COLO668 (cell line): ENCODE results near the gene XIRP1.

Experiments used
- DNase-seq: peaks from one replicate; lab custom pipeline; 2025; ENCODE audit not compliant: unreplicated experiment; lab: John Stamatoyannopoulos, UW

Gene XIRP1

DNA sequence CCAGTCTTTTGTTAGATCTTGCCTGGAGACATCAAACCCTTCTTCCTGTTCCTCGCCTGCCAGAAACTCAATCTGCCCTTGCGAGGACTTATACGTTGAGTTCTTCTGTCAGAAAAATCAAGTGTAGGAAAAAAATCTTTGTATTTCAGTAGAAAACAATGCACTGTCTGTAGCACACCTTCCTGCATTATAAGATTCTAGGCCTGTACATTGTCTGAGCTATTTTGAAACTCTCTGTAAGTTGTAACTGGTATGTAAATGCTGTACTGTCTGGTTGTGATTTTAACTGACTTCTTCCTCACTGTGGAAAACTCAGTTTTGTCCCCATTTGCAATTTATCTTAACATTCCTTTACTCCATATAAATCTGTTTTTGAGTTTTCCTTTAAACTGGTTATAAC lies 17.7 kb upstream of the XIRP1 start:
- no peak for DNase-seq

DNA sequence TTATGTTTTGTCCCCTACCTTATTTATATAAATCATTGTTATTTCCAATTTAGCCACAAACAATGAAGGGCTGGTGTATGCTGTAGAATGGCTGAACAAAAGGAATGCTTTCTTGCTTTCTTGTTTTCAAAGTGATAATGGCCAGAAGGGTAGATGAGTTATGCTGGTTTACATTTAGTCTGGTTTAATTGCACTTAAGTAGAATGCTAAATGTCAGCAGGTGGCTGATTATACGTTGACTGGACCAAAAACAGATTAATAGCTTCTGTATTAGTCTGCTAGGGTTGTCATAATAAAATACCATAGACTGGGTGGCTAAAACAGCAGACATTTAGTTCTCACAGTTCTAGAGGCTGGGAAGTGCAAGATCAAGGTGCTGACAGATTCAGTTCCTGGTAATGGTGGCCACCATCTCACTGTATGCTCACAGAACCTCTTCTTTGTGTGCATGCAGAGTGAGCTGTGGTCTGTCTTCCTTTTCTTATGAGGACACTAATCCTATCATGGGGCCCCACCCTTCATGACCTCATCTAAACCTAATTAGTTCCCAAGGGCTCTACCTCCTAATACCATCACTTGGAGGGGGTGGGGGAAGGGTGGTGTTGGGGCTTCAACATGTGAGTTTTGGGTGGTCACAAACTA lies 17.1 kb upstream of the XIRP1 start:
- no peak for DNase-seq

DNA sequence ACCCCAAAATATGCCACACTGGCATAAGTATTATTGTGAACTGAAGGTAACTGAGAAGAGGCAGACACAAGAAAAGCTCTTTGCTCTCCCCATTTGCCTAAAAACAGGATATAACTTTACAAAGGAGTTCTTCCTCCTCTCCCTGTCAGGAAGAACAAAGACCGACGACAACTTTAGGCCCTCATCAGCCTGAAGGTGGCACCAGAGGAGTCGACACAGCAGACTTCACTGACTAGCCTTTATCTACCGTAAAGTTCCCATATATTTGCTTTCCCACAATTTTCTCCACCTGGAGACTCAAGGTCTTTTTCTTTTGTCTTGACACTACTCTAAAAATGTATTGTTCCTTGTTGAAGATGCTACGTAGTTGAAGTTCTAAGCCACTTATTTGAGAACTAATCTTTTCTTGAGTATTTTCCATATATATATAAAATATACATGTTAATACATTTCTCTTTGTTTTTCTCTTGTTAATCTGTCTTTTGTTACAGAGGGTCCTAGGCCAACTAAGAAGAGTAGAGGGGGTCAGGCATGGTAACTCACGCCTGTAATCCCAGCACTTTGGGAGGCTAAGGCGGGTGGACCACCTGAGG lies 16.2 kb upstream of the XIRP1 start:
- peak; percentile 40 for DNase-seq

DNA sequence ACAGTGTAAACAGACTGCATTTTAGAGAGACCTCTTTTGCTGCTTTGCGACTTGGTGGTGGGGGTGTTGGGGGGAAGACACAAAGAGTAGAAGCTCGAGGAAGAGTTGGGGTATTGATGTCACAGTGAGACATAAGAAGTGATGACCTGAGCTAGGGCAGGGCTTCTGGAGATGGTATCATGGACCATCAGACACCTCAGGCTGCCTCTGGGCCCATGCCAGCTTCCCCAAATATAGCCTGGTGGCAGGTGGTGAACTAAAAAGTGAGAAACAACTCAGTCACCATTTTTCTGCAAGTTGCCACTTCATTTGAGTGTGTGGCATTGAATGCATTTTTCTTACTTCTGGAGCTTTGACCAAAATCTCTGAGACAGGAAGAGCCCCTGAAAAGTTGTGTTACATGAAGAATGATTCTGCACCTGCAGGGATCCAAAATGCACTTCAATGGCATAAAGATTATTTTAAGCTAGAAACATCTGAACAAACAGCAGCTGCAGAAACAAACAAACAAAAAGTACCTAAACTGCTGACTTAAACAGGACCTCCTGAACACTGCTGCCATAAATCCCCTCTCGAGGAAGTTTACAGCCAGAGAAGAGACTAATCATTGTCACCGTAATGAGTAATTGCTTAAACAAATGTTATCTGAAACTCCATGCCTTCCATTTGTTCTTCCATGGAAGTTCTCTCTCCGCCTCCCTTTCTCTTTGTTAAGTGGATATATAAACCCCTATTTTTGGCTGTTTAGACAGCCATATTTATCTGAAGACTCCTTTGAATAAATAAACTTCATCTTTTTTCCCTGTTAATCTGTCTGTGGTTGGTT lies 15.2 kb upstream of the XIRP1 start:
- DNase-seq, result no peak

DNA sequence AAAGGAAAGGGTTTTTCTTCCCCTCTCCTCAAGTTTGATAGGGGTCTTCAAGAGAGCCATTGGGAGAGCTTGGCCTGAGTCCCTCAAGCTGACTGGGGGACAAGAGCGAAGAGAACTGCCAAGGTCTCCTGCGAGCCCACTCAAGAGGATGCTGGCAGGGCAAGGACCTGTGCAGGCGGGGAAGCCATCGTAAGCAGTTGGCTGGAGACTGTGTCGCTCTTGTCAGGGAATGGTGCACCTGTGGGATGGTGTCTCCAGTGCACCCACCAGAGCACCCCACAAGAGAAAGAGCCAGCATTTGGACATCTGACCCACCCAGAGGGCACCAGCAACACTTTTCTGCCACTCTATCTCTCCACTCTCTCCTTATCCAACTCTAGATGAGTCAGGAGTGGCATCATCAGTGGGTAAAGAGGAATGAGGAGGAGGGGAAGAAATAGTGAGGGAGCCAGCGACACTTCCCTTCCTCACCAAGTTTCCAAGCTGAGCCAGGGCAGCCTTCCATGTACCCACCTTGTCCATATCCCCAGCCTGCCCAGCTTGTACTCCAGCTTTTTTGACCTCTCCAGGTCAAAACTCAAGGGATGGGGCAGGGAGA lies 13.6 kb upstream of the XIRP1 start:
- no peak for DNase-seq

DNA sequence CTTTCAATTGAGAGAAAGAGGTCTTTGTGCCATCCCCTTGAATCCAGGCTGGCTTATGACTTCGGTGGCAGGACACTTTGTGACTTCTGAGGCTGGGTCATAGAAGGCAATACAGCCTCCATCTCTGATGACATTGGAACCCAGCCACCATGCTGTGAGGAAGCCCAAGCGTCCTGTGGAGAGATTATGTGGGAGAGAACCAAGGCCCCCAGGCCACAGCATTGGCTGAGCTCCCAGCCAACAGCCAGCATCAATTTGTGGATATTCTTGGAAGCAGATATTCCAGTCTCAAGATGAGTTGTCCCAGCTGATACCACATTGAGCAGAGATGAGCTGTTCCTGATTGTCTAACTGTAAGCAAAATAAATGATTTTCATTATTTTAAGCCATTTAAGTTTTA lies 12.7 kb upstream of the XIRP1 start:
- no peak for DNase-seq

DNA sequence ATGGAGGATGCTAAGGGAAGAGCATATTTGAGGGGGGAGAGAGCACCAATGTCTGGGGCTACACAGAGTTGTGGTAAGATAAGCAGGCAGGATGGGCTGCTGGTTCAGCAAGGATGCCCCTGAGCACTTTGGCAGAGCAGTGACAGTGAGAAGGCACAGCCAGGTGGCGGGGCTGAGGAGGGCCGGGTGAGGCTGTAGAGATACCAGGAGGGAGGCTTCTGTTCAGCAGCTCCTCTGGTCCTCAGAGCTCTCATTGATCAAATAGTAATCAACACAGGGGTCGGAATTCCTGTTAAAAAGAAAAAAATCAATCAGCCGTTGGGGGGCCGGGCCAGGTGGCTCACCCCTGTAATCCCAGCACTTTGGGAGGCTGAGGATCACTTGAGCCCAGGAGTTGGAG lies 11.5 kb upstream of the XIRP1 start:
- no peak for DNase-seq

DNA sequence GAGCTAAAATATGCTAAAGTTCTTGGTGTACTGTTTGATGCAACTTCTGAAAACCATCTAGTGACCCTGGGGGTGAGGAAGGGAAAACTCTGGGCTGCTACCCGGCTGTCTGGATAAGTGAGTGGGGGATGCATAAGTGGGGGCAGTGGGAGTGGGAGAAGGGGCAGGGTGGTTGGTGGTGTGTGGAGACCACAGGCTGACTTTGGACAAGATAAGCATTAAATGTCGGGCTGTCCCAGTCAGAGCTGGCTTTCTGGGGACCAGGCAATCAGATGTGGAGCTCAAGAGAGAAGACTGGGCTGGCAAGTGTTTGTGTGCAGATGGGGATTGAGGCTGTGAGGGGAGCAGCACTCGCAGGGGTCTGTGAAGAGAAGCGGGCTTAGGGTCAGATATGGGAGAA lies 11.0 kb upstream of the XIRP1 start:
- DNase-seq, result no peak

DNA sequence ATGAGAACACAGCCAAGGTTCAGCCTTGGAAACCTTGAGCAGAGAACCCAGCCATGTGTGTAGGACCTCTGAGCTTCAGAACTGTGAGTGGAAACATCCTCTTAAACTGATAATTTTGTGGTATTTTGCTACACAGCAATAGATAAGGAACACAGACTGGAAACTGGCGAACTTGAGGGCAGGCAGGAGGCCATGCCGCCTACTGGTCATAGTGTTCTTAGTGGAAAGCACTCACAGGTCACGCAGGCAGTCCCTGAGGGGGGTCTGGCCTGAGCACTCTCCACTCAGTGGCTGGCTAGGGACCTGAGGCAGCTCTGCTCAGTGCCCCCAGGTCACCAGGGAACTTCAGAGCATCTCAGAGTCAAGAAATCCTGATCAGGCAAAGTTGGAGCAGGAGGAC lies 9.7 kb upstream of the XIRP1 start:
- DNase-seq, result no peak

DNA sequence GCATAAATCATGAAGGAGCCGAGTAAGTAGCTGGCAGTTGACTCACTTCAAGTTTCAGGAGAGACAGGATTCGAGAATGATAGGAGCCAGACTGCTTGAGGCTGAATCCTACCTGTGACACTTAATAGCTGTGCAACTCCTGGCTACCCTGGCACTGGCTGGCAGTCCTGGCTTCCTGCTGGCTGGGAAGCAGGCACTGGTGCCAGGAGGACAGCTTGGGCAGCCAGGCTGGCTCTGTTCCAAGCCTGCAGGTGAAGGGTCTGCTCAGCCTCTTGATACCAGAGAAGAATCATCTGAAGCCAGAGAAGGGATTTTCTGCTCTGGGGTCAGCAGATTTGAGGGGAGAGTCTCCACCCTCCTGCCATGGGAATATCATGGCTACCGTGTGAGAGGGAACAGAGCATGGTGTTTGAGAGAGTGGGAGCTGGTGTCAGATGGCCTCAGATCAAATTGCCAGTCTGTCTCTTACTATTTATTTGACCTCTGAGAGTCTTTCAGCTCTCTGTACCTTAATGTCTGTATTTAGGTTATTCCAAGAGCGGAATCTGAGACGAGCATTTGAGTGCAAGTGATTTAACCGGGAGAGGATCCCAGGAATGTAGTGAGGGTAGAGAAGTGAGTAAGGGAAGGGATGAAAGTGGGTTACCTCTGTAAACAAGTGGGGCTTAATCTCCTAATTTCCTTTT lies 4.4 kb upstream of the XIRP1 start:
- peak; percentile 8 for DNase-seq

DNA sequence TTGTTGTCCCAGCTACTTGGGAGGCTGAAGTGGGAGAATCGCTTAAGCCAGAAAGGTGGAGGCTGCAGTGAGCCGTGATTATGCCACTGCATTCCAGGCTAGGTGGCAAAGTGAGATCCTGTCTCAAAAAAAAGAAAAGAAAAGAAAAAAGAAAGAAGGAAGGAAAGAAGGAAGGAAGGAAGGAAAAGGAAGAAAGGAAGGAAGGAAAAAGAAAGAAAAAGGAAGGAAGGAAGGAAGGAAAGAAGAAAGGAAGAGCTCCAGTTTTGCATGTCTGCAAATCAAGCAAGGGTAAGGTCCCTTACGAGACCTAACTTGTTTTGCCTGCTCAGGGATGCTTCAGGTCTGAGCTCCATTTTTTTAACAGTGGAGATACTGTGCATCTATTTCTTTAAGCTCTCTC lies 3.6 kb upstream of the XIRP1 start:
- DNase-seq, result no peak

DNA sequence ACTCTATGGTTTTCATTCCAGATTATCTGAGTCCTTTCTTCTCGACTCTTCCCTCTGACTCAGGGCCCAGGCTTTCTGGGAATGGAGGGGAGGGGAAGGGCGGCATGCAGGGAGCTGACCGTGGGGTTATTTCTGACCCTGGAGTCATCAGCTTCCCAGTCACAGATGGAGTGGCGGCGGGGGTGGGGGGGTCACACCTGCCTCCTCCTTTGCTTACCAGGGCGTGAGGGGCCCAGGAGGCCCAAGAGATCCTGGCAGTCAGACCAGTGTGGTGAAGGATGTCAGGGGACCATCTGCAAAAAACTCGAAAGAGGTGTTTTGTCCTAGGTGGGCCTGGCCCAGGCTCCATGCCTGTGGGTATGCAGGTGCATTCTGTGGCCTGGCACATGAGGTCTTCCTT lies 996 bp upstream of the XIRP1 start:
- no peak for DNase-seq

DNA sequence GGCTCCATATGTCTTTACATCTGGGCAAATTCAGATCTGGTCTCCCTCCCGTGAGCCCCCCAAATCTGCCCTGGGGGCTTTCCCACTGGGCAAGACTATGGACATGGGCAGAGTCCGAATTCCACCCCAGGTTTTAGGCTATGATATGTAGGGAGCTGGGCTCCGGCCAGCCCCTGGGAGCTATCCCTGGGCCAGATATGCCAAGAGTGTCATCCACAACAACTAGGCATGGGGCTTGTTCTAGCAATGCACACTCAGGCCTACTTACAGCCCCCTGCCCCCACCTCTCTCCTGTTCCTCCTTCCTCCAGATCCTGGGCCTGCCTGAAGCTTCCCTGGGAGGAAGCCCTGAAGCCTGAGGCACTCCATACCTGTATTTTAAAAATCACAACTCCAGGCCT lies 622 bp downstream of the XIRP1 start:
- no peak for DNase-seq

DNA sequence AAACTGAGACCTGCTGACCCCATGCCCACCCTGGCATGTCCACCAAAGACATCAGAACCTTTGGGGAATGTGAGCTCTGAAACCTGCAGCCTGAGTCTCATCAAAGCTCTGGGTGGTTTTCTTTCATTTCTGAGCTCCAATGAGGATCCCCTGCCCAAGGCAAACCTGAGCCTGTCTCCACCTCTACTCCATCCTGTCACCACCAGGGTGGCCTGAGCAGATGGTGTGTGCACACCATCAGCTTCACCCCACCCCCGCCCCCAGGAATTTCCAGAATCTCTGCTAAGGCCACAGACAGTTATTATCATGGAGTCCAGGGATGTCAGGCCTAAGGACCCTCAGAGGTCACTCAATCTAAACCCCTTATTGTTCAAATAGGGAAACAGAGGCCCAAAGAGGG lies 1.3 kb downstream of the XIRP1 start:
- DNase-seq, result no peak

DNA sequence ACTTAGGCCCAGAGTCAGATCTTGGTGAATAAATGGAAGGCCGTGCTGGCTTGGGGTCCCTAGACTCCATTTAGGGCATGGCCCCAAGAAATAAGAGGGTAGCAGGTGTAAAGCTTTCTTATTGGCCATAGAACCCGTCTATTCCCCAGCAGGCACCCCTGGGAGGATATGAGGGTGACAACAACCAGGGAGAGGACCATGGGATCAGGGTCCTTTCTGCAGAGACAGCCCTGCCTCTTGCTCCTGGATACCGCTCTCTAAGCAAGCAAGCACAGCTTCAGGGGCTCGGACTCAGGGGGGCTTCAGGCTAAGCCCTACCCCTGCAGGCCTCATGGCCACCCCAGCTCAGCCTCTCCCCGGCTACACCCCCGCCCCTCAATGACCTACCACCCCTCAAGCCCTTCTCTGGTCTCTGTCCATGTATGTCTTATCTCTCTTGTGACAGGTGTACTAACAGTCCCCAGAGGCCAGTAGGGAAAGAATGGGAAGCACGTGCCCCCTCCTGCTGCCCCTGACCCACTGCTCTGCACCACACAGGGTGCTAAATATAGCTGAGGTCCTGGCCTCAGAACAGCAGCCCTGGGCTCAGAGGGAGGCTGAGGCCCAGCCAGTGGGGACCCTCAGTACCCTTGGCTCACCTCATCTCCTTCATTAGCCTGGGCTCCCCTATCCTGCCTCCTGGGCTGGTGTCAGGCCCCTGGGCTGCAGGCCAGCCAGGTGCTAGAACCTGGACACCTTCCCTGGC lies 1.9 kb downstream of the XIRP1 start:
- no peak for DNase-seq

DNA sequence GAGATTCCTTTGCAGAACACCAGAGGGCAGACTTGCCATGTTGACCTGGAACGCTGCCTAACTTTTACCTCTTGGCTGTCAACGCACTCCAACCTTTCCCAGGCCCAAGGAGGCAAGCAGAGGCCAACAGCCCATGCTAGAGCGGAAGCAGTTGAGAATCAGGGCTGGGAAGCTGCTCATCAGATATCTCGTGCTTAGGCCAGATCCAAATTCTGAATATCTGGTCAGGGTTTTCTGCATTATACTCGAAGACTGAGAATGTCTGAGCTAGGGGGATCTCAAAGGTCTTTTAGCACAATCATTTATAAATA lies 2.5 kb downstream of the XIRP1 start:
- peak; percentile 39 for DNase-seq

DNA sequence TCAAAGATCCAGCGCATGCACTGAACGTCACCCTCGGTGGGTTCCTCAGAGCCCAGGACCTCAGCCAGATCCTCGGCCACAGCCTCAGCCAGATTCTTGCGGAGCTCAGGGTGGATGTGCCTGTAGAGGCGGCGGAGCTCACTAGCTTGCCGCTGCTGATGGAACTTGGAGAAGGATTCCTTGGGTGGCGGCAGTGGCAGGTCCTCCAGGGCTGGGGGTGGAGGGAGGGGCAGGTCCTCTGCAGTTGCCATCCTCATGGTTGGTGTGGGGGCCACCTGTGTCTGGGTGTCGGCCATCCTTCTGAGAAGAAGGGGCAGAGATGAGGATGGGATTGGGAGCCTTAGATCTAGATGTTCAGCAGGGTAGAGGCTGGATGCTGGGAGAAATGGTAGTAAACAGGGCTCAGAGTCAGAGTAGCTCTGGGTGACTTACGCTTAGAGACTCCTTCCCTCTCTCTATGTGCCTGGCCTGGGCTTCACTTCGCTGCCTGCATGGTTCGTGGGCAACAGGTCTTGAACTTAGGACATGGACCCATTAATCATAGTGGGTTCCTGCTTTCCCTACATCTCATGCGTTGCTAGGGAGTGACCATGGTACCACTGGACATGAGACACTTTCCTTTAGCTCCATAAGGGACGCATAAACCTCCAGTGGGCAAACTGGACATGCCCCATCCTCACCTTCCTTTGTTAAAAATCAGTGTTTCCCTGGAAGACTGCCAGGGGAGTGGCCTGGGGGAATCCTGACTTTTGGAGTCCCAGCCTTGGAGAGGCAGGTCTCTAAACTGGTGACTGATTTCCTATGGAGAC lies 3.0 kb downstream of the XIRP1 start:
- no peak for DNase-seq

DNA sequence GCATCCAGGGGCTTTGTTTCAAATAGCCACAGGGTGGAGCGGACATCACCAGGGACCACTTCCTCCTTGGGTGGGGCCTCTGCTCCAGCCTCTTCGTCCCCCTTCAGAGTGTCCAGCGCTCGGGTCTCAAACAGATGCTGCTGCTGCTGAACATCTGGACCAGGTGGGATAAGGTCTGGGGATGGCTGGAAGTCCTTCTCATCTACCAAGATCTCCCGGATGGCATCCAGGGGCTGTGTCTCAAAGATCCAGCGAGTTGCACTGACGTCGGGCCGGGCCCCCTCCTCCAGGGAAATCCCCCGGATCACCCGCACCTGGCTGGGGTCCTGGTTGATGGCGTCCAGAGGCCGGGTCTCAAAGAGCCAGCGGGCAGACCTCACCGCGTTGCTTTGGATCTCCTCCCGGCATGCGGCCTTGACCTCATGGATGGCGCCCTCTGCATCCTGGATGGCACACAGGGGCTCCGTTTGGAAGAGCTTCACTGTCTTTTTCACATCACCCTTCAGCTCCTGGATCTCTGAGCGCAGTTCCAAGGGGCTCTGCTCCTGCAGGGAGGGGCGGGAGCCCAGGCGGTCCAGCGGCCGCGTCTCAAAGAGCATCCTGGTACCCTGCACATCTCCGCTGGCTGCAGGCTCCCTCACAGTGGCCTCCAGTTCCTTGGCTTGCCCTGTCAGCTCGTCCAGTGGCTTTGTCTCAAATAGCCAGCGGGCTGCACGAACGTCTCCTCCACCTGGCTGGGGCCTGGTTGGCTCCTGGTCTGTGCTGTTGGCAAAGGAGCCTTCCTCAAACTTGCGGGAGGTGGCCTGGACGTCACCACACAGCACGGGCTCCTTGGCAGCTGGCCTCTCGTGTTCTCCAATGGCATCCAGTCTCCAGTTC lies 3.9 kb downstream of the XIRP1 start:
- DNase-seq, result no peak
